SH-SY5Y (cell line): ENCODE measurements around the gene TTC28.

ENCODE experiments used
- GATA2 ChIP-seq: IDR thresholded peaks from 2 replicates; pipeline ENCODE4 v1.6.1; 2011; ENCODE audit warnings: mild to moderate bottlenecking, low read depth, low read length
- GATA3 ChIP-seq: IDR thresholded peaks from 2 replicates; pipeline ENCODE4 v1.6.1; 2011; ENCODE audit warnings: low read depth, mild to moderate bottlenecking, low read length, moderate library complexity

- TF ChIP-seq GATA3 (no peak), GATA2 (no peak)
Measured at GRCh38 chr22:28582806-28583205, 96.8 kb downstream of the TTC28 start.
